Measurements from ENCODE around the gene NCKAP5L.

The NCKAP5L gene

GRCh38 chr12:49797449-49797776 is 30.8 kb downstream of the NCKAP5L start:
- Histone ChIP-seq H3K36me3 (ENCODE audit: low read length) (no peaks in the 10 kb centered on the region), H3K9ac (ENCODE audit: low read length) (no peak overlapping the region), H2AFZ (ENCODE audit: low read depth, low read length, severe bottlenecking) (no peak overlapping the region), H4K20me1 (ENCODE audit: low read depth, low read length) (no peaks in the 10 kb centered on the region), H3K27me3 (ENCODE audit: low read length) (no peaks in the 10 kb centered on the region), H3K4me2 (ENCODE audit: low read depth, low read length, poor library complexity, severe bottlenecking) (no peak overlapping the region), H3K27ac (ENCODE audit: low read depth, low read length) (no peak overlapping the region), H3F3A (ENCODE audit: insufficient read depth) (no peaks in the 10 kb centered on the region), H3K79me2 (ENCODE audit: insufficient read depth, low read length) (no peaks in the 10 kb centered on the region), H3K4me3 (ENCODE audit: insufficient read depth, low read length, poor library complexity, severe bottlenecking) (no peak overlapping the region), H3K9me2 (replicated peaks; ENCODE audit: insufficient read depth, low read length) (no peaks in the 10 kb centered on the region), H3K9me3 (ENCODE audit: insufficient read depth, low read length) (no peaks in the 10 kb centered on the region)
- TF ChIP-seq EZH2phosphoT487 (conservative IDR thresholded peaks at IDR 0.05; ENCODE audit: low read length) (no peak), CTCF (IDR thresholded peaks at IDR 0.05; ENCODE audit: insufficient read depth, low read length, poor library complexity, severe bottlenecking) (no peak)

- no peak overlapping the region for H3K4me3 ChIP-seq (ENCODE audit: insufficient read depth, low read length, poor library complexity, severe bottlenecking)
- no peaks in the 10 kb centered on the region for H3F3A ChIP-seq (ENCODE audit: insufficient read depth)
- no peaks in the 10 kb centered on the region for H3K9me2 ChIP-seq (replicated peaks; ENCODE audit: insufficient read depth, low read length)
- no peak overlapping the region for H3K4me2 ChIP-seq (ENCODE audit: low read depth, low read length, poor library complexity, severe bottlenecking)
- TF ChIP-seq EZH2phosphoT487 (conservative IDR thresholded peaks at IDR 0.05; ENCODE audit: low read length) (no peak), CTCF (IDR thresholded peaks at IDR 0.05; ENCODE audit: insufficient read depth, low read length, poor library complexity, severe bottlenecking) (no peak)
- no peaks in the 10 kb centered on the region for H3K27me3 ChIP-seq (ENCODE audit: low read length)
- H3K27ac ChIP-seq (ENCODE audit: low read depth, low read length): no peak overlapping the region
- no peak overlapping the region for H2AFZ ChIP-seq (ENCODE audit: low read depth, low read length, severe bottlenecking)
- H4K20me1 ChIP-seq (ENCODE audit: low read depth, low read length): no peaks in the 10 kb centered on the region
- H3K9ac ChIP-seq (ENCODE audit: low read length): no peak overlapping the region
- no peaks in the 10 kb centered on the region for H3K9me3 ChIP-seq (ENCODE audit: insufficient read depth, low read length)
- no peaks in the 10 kb centered on the region for H3K36me3 ChIP-seq (ENCODE audit: low read length)
- H3K79me2 ChIP-seq (ENCODE audit: insufficient read depth, low read length): no peaks in the 10 kb centered on the region
Measured at GRCh38 chr12:49796606-49797448, 31.4 kb downstream of the NCKAP5L start.

GRCh38 chr12:49796155-49796554 is 32.1 kb downstream of the NCKAP5L start:
- Histone ChIP-seq H3K36me3 (ENCODE audit: low read length) (no peaks in the 10 kb centered on the region), H3K79me2 (ENCODE audit: insufficient read depth, low read length) (no peaks in the 10 kb centered on the region)
- no peak for TF ChIP-seq CTCF (IDR thresholded peaks at IDR 0.05; ENCODE audit: insufficient read depth, low read length, poor library complexity, severe bottlenecking)
- no peak for TF ChIP-seq EZH2phosphoT487 (conservative IDR thresholded peaks at IDR 0.05; ENCODE audit: low read length)

More at GRCh38 chr12:49796155-49796554, 32.1 kb downstream of the NCKAP5L start:
- H3K4me2 ChIP-seq (ENCODE audit: low read depth, low read length, poor library complexity, severe bottlenecking): no peak overlapping the region
- H3K4me3 ChIP-seq (ENCODE audit: insufficient read depth, low read length, poor library complexity, severe bottlenecking): no peak overlapping the region
- H3F3A ChIP-seq (ENCODE audit: insufficient read depth): no peaks in the 10 kb centered on the region
- H3K27me3 ChIP-seq (ENCODE audit: low read length): no peaks in the 10 kb centered on the region
- H3K27ac ChIP-seq (ENCODE audit: low read depth, low read length): no peak overlapping the region
- no peak overlapping the region for H3K9ac ChIP-seq (ENCODE audit: low read length)
- H3K9me3 ChIP-seq (ENCODE audit: insufficient read depth, low read length): no peaks in the 10 kb centered on the region
- H3K9me2 ChIP-seq (replicated peaks; ENCODE audit: insufficient read depth, low read length): no peaks in the 10 kb centered on the region
- H4K20me1 ChIP-seq (ENCODE audit: low read depth, low read length): no peaks in the 10 kb centered on the region
- H2AFZ ChIP-seq (ENCODE audit: low read depth, low read length, severe bottlenecking): no peak overlapping the region

Measured in SU-DHL-6 (cell line).